ENCODE measurements around the gene CNGA4. TPM values are rescaled to one million over a fixed set of nuclear protein-coding genes. Genes with fewer than 3 reads are reported as not detected.
"Not testable (repeated sequence)": the region's sequence is repeated elsewhere in the genome, so short reads cannot be mapped to it uniquely, and the experiment has no call there.

Gene CNGA4
- total RNA-seq, 1 donor from 2014 or later: not detected

DNA sequence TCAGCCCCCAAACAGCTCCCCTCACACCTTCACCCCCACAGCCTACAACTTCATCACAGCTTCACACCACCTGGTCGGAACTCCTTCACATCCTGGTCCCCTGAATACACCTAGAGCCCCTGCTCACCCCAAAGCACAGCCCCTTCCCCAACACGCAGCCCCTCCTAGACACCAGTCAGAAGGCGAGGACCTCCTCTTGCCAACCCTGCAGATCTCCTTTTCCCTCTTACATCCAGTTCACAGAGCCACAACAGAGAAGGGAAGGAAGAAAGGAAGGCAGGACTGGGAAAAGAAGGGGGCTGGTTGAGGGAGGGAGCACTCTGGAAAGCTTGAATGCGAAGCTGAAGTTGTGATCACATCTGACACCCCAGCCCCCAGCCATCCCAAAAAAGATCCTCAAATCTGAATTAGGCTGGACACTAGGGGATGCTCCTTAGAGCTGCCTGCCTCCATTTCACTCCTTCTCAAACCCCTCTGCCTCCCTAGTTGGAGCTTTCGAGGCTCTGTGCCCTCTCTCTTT, 21.4 kb downstream of the CNGA4 start:
- DNase-seq (ENCODE audit: low spot score): no peak

- DNase-seq (ENCODE audit: low spot score): no peak
These were observed 24.8 kb downstream of the CNGA4 start for GRCh38 chr11:6263662-6264061.

DNA sequence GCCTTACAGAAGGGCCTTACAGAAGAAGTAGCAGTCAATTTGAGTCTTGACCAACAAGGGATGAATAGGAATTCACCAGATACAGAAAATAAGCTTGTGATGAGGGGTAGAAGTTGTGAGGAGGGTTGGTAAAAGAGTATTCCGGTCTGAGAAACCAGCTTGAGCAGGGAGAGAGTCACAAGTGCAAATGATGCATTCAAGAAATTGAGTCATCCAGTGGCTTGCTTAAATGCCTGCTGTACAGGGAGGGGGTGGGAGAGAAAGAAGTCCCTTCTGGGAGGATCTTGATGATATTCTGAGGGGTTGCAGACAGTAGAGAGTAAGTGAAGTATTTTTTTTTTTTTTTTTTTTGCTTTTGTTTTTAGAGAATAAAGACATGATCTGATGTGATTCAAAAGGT, 29.9 kb downstream of the CNGA4 start:
- no peak for DNase-seq (ENCODE audit: low spot score)

DNA sequence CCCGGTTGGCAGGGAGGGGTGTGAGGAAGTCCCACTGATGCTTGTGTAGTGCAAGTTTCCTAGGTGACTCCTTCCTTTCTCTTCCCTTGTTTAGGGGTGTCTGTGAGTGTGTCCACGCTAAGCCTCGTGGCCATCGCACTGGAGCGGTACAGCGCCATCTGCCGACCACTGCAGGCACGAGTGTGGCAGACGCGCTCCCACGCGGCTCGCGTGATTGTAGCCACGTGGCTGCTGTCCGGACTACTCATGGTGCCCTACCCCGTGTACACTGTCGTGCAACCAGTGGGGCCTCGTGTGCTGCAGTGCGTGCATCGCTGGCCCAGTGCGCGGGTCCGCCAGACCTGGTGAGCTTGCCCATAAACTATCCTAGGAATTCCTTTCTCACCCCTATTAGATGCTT, 31.1 kb downstream of the CNGA4 start:
- no peak for DNase-seq (ENCODE audit: low spot score)

- DNase-seq (ENCODE audit: low spot score): no peak
These were observed 31.8 kb downstream of the CNGA4 start for GRCh38 chr11:6270584-6271246.

GRCh38 chr11:6271598-6271997, 32.7 kb downstream of the CNGA4 start:
- no peak for DNase-seq (ENCODE audit: low spot score)

DNA sequence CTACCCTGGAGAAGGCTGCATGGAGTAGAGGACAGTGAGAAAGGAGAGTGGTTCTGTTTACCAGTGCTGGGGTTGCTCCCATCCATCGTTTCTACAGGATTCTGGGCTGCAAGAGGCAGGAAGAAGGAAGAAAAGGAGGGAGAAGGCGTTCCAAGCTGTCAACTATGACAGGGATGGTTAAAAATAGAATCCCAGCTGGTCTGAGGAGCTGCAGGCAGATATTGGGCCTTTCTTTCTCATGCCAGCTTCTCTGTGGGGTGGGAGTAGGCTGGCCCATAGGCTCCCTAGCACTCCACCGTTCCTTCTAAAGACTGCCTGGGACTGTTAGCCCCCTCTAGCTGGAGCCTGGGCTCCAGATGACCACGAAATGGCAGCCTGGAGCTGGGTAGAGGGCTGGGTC, 34.3 kb downstream of the CNGA4 start:
- DNase-seq (ENCODE audit: low spot score): peak; percentile 71

DNA sequence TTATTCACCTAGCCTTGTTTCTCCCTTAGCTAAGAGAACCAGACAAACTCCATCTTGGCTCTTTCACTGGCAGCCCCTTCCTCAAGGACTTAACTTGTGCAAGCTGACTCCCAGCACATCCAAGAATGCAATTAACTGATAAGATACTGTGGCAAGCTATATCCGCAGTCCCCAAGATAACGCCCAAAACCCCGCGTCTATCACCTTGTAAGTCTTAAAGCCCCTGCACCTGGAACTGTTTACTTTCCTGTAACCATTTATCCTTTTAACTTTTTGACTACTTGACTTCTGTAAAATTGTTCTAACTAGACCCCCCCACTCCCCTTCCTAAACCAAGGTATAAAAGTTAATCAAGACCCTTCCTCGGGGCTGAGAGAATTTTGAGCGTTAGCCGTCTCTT, 41.9 kb downstream of the CNGA4 start:
- DNase-seq (ENCODE audit: low spot score): not testable (repeated sequence)

DNA sequence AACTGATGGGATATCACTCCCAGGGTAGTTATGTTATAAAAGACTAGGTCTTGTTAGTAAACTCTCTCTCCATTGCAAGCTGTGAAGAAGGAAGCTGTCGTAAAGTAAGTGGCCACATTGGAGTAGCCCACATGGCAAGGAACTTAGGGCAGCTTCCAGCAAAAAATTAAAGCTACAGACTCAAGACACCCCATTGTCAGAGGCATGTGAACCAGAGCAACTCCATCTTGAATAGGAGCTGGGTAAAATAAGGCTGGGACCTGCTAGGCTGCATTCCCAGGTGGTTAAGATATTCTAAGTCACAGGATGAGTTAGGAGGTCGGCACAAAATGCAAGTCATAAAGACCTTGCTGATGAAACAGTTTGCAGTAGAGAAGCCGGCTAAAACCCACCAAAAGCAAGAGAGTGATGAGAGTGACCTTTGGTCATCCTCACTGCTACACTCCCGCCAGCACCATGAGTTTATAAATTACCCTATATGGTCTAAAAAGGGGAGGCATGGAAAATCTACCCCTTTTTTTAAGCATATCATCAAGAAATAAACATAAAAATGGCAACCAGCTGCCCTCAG, 44.6 kb downstream of the CNGA4 start:
- no peak for DNase-seq (ENCODE audit: low spot score)

DNA sequence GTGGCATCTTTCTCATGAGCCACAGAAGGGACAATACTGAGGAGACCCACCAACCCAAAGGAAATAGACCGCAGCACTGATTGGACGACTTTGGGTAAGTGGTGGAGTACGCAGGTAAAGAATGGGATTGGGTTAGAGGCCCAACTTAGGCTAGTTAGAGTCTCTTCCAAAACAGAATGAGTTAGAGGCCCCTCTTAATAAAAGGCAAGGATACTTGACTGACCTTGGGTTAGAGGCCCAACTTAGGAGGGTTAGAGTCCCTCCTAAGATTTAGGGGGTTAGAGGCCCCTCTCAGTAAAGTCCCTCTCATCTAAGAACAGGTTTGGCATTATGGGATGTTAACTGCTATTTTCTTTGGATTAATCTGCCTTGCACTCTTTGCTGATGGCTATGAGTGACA, 45.4 kb downstream of the CNGA4 start:
- no peak for DNase-seq (ENCODE audit: low spot score)

DNA sequence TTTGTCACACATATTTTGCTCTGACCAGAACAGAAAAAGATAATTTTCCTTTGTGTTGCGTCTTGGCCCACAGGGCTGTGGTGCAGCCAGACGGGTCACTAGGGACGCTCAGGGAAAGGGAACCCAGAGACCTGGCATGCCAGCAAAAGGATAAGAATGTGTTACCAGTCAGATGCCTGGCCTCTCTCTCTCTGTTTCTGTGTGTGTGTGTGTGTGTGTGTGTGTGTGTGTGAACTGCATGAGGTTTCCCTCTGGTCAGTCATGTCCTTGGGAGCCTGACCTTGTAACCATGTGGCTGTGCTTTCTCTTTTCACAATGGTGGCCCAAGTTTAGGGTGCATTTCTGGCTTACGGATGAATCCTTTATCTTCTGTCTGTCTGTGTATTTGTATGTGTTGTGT, 46.1 kb downstream of the CNGA4 start:
- DNase-seq (ENCODE audit: low spot score): no peak

Other genes with a start within 250 kb of the CNGA4 start
- 2.4 TPM for gene OR56A4, start 232.1 kb upstream of the CNGA4 start, total RNA-seq (ENCODE audit: insufficient read depth, low replicate concordance)
- gene OR56A1, start 208.3 kb upstream of the CNGA4 start, total RNA-seq (ENCODE audit: insufficient read depth, low replicate concordance): 2.2 TPM
- gene OR56B4, start 131.4 kb upstream of the CNGA4 start, total RNA-seq (ENCODE audit: insufficient read depth, low replicate concordance): 1.7 TPM
- not detected for gene OR52B2, start 68.8 kb upstream of the CNGA4 start, total RNA-seq (ENCODE audit: insufficient read depth, low replicate concordance)
- not detected for gene OR52W1, start 39.9 kb upstream of the CNGA4 start, total RNA-seq (ENCODE audit: insufficient read depth, low replicate concordance)
- gene C11orf42, start 33.5 kb upstream of the CNGA4 start, total RNA-seq (ENCODE audit: insufficient read depth, low replicate concordance): not detected
- 11.6 TPM for gene FHIP1B, start 4.5 kb upstream of the CNGA4 start, total RNA-seq (ENCODE audit: insufficient read depth, low replicate concordance)
- gene CCKBR, start 20.7 kb downstream of the CNGA4 start, total RNA-seq (ENCODE audit: insufficient read depth, low replicate concordance): not detected
- 177 TPM for gene CAVIN3, start 81.4 kb downstream of the CNGA4 start, total RNA-seq (ENCODE audit: insufficient read depth, low replicate concordance)
- gene SMPD1, start 151.4 kb downstream of the CNGA4 start, total RNA-seq (ENCODE audit: insufficient read depth, low replicate concordance): 18.1 TPM
- 28.9 TPM for gene APBB1, start 180.0 kb downstream of the CNGA4 start, total RNA-seq (ENCODE audit: insufficient read depth, low replicate concordance)
- 3.4 TPM for gene HPX, start 201.9 kb downstream of the CNGA4 start, total RNA-seq (ENCODE audit: insufficient read depth, low replicate concordance)
- gene TRIM3, start 234.9 kb downstream of the CNGA4 start, total RNA-seq (ENCODE audit: insufficient read depth, low replicate concordance): 49.8 TPM
- gene ARFIP2, start 242.2 kb downstream of the CNGA4 start, total RNA-seq (ENCODE audit: insufficient read depth, low replicate concordance): 33.2 TPM
- gene TIMM10B, start 242.4 kb downstream of the CNGA4 start, total RNA-seq (ENCODE audit: insufficient read depth, low replicate concordance): 26.7 TPM

All from umbilical cord (tissue), 2 donors.